Thymus (tissue), 11 donors: ENCODE data around the gene CBX4. TPM values are rescaled to one million over a fixed set of nuclear protein-coding genes. Genes with fewer than 3 reads are reported as not detected.
A peak's percentile ranks its signal among the peaks of the same experiment; 100 is the strongest.

ENCODE experiments used
- DNase-seq, 9 donors: peaks; one replicate each; pipeline ENCODE4 v3.0.0-alpha.2; 2013; ENCODE audit warnings: low spot score in 9 of 9, low read depth in 6 of 9, missing footprints in 1 of 9
- H3K27ac ChIP-seq, 2 donors: one replicate each; pipeline ENCODE4 v1.5.1; 2013; ENCODE audit warnings: control low read depth in 1 of 2, low read depth in 1 of 2, low read length in 1 of 2, mild to moderate bottlenecking in 1 of 2, moderate library complexity in 1 of 2
- H3K27me3 ChIP-seq, 2 donors: one replicate each; pipeline ENCODE4 v1.5.1; 2013; ENCODE audit warnings: low read length in 1 of 2; ENCODE audit not compliant: control insufficient read depth in 2 of 2, insufficient read depth in 1 of 2
- H3K36me3 ChIP-seq, 2 donors: one replicate each; pipeline ENCODE4 v1.5.1; 2013; ENCODE audit warnings: low read length in 1 of 2, mild to moderate bottlenecking in 1 of 2, moderate library complexity in 1 of 2; ENCODE audit not compliant: control insufficient read depth in 2 of 2, insufficient read depth in 2 of 2
- H3K4me1 ChIP-seq, 2 donors: one replicate each; pipeline ENCODE4 v1.5.1; 2013; ENCODE audit warnings: low read length in 2 of 2; ENCODE audit not compliant: control insufficient read depth in 2 of 2, insufficient read depth in 2 of 2
- H3K4me3 ChIP-seq, 2 donors: one replicate each; pipeline ENCODE4 v1.5.1; 2013; ENCODE audit warnings: low read length in 2 of 2, control low read depth in 1 of 2, mild to moderate bottlenecking in 1 of 2
- H3K9me3 ChIP-seq, 2 donors: one replicate each; pipeline ENCODE4 v1.5.1; 2013; ENCODE audit warnings: low read length in 1 of 2, mild to moderate bottlenecking in 1 of 2; ENCODE audit not compliant: control insufficient read depth in 2 of 2, insufficient read depth in 1 of 2
- WGBS: extraction: QIAGEN DNeasy Blood & Tissue Kit; methylation state at CpG from one replicate; pipeline ENCODE4 v1.1.7; 2013; 5-methylcytosine and 5-hydroxymethylcytosine counted together
- polyA plus RNA-seq: library from polyadenylated mRNA; stranded (reverse); fragments of 200-250 nt; gene quantifications from one replicate; pipeline ENCODE4 v1.2.3, GENCODE V29; 2013
- total RNA-seq: library from RNA; stranded (reverse); fragments of 120-200 nt; gene quantifications from one replicate; pipeline ENCODE4 v1.2.4, GENCODE V29; 2013
- donor health status: healthy.

CBX4 gene
- total and polyA plus RNA-seq, 2 donors, result 26.9 to 32.1 TPM

DNA sequence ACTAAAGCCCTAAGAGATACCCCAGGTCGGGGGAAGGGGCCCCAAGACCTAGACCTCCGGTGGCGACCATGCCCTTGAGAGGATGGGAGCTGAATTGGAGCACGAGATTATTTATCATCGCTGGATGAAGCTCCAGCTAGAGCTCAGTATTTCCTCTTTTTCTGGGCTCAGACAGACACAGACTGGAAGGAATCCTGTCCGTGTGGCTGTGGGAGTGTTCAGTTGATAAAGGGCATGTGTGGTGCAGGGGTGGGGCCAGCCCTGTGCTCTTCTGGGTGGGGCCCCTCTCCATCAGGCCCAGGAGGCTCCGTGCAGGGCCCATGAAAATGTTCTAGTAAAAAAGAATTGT is 6.3 kb upstream of the CBX4 start:
- no peak for DNase-seq
- H3K27ac ChIP-seq, result no peak overlapping the region
- H3K4me1 ChIP-seq, result peaks cover 33 to 42% of the 10 kb centered on the region in 2 donors
- no peak overlapping the region for H3K4me3 ChIP-seq
- no peaks in the 10 kb centered on the region for H3K36me3 ChIP-seq
- H3K27me3 ChIP-seq, result peaks cover 65 to 95% of the 10 kb centered on the region in 2 donors
- WGBS, result 3% methylated on average over 7 of the region's 7 CpGs
- peaks cover 0 to 19% of the 10 kb centered on the region in 2 donors for H3K9me3 ChIP-seq

DNA sequence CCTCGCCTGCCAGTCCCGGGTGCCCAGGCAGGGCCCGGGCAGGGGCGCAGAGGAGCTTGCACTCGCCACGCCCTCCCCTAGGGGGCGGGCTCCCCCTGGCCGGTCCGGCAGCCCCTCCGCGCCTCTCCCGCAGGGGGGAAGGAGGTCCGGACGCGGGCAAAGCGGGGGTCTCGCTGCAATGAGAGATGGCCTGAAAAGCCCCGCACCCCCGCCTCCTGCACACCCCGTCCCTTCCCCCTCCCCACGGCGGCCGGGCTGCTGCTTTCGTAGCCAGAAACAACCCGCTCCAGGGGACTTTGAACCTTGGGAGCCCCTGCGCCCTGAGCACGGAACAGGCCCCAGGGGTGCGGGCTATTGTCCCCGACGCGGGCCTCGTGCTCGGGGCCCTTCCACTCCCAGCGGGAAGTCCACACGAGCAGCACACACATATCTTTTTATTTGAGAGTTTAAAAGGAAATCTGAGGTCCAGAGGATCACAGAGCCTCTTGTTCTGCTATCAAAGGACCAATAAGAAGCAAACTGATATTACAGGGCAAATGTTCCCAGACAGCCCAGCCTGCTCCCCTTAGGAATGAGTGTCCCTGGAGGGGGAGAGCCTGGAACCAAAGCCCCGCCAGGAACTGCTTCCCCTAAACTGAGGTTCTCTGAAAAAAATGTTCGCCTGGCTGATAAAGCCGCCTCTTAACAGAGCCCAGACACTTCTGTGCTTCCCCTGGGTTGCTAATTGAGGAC is 5.8 kb upstream of the CBX4 start:
- DNase-seq, result peak in 2 of 9 donors; percentile 44 to 56
- H3K36me3 ChIP-seq, result no peaks in the 10 kb centered on the region
- H3K9me3 ChIP-seq, result peaks cover 0 to 24% of the 10 kb centered on the region in 2 donors
- 3% methylated on average over 38 of the region's 38 CpGs for WGBS
- peaks cover 70 to 99% of the 10 kb centered on the region in 2 donors for H3K27me3 ChIP-seq
- peaks cover 39 to 46% of the 10 kb centered on the region in 2 donors for H3K4me1 ChIP-seq
- peak overlapping the region in 1 of 2 donors; percentile 12 for H3K4me3 ChIP-seq
- no peak overlapping the region for H3K27ac ChIP-seq

DNA sequence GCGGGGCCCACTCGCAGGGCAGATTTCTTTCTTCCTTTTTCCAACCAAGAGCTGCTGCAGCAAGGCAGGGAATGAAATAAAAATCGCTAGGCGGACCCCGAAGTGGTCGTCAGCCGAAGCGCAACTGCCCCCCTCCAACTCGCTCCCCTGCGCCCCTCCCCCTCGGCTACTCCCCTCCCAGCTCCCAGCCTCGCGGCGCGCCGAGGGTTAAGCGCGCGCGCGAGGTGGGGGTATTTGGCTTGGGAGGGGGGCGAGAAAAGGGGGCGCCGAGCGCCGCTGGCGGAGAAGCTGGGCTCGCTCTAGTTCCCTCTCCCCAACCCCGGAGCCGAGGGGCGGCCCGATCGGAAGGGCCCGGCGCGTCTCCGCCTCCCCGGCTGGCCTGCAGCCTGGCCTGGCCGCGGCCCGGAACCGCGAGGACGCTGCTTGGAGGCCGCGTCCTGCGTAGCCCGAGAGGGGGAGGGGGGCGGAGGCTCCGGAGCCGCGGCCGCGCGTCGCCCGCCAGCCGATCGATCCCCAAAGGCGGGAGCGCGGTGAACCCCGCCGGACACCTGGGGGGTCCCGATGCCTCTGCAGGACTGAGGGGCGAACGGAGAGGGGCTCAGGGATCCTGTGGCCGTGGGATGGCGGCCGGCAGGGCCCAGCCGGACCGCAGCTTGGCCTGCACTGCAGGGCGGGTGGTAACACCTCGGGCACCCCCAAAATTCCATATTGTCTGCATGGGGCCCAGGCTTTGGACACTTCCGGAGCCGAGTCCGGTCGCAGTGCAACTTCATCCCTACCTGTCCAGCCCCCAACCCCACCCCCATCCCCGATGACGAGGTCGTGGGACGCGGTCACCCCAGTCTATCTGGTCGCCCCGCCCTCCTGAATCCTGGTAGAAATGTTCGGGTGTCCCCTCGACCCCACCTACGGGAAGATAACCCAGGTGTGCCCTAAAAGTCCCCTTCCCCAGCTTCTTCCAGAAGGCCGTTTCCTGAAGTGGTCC is 4.9 kb upstream of the CBX4 start:
- peak in 1 of 9 donors; percentile 19 for DNase-seq
- Histone ChIP-seq H3K9me3 (peaks cover 0 to 26% of the 10 kb centered on the region in 2 donors), H3K4me1 (peaks cover 39 to 52% of the 10 kb centered on the region in 2 donors), H3K27me3 (peaks cover 75 to 96% of the 10 kb centered on the region in 2 donors), H3K4me3 (peak overlapping the region; percentile 20 to 39), H3K27ac (peak overlapping the region in 1 of 2 donors; percentile 9), H3K36me3 (no peaks in the 10 kb centered on the region)
- WGBS, result 1% methylated on average over 89 of the region's 89 CpGs

DNA sequence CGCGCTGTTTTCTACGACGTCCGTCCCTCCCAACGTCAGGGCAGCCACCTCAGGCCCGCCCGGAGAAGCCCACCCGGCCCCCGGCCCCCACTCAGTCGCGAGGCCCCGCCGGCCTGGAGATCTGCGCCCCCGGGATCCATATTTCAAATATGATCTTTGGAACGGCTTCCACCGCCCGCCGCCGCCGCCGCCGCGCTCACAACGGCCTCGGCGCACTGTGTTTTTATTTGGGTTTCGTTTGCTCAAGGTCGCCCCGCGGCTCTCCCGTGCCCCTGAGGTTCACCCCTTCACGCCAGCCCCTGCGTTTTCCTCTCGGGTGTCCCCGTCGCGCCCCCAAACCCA is 4.2 kb upstream of the CBX4 start:
- H3K27me3 ChIP-seq, result peaks cover 74 to 89% of the 10 kb centered on the region in 2 donors
- DNase-seq, result peak in 1 of 9 donors; percentile 48
- under 1% methylated on average over 39 of the region's 39 CpGs for WGBS
- H3K9me3 ChIP-seq, result peaks cover 0 to 26% of the 10 kb centered on the region in 2 donors
- H3K4me3 ChIP-seq, result peak overlapping the region; percentile 20 to 39
- no peak overlapping the region for H3K27ac ChIP-seq
- H3K36me3 ChIP-seq, result no peaks in the 10 kb centered on the region
- peaks cover 39 to 52% of the 10 kb centered on the region in 2 donors for H3K4me1 ChIP-seq

DNA sequence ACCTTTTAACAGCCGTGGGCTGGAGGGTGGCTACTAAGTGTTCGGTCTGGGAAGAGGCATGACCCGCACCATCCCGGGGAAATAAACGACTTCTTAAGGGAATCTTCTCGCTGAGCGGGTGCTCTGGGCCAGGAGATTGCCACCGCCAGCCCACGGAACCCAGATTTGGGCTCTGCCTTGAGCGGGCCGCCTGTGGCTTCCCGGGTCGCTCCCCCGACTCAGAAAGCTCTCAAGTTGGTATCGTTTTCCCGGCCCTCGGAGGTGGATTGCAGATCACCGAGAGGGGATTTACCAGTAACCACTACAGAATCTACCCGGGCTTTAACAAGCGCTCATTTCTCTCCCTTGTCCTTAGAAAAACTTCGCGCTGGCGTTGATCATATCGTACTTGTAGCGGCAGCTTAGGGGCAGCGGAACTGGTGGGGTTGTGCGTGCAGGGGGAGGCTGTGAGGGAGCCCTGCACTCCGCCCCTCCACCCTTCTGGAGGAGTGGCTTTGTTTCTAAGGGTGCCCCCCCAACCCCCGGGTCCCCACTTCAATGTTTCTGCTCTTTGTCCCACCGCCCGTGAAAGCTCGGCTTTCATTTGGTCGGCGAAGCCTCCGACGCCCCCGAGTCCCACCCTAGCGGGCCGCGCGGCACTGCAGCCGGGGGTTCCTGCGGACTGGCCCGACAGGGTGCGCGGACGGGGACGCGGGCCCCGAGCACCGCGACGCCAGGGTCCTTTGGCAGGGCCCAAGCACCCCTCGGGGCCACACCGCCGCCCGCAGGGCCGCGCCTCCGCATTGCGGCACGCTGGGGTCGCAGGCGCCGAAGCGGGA is 3.6 kb upstream of the CBX4 start:
- Histone ChIP-seq H3K27ac (peak overlapping the region in 1 of 2 donors; percentile 58), H3K36me3 (no peaks in the 10 kb centered on the region), H3K4me1 (peaks cover 39 to 52% of the 10 kb centered on the region in 2 donors), H3K9me3 (peaks cover 0 to 26% of the 10 kb centered on the region in 2 donors), H3K27me3 (peaks cover 71 to 84% of the 10 kb centered on the region in 2 donors), H3K4me3 (peak overlapping the region in 1 of 2 donors; percentile 39)
- DNase-seq, result peak in 2 of 9 donors; percentile 38 to 71
- WGBS, result 2% methylated on average over 66 of the region's 66 CpGs

DNA sequence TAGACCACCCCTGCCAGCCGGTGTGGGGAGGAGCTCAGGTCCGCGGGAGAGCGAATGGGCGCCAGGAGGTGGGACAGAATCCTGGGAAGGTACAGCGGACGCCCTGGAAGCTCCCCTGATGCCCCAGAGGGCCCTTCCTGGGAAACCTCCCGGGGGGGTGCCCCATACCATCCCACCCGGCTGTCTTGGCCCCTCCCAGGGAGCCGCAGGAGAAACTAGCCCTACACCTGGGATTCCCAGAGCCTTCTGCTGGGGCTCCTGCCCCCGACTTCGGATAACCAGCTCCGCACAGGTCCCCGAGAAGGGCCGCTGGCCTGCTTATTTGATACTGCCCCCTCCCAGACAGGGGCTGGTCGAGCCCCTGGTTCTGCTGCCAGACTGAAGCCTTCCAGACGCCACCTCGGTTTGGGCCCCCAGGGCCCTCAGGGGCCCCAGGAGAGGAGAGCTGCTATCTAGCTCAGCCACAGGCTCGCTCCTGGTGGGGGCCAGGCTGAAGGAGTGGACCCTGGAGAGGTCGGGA is 3.0 kb upstream of the CBX4 start:
- H3K27ac ChIP-seq, result peak overlapping the region in 1 of 2 donors; percentile 58
- peaks cover 0 to 26% of the 10 kb centered on the region in 2 donors for H3K9me3 ChIP-seq
- peaks cover 40 to 58% of the 10 kb centered on the region in 2 donors for H3K4me1 ChIP-seq
- peaks cover 0 to 2% of the 10 kb centered on the region in 2 donors for H3K36me3 ChIP-seq
- DNase-seq, result no peak
- 7% methylated on average over 20 of the region's 20 CpGs for WGBS
- peaks cover 69 to 78% of the 10 kb centered on the region in 2 donors for H3K27me3 ChIP-seq
- peak overlapping the region in 1 of 2 donors; percentile 2 for H3K4me3 ChIP-seq

DNA sequence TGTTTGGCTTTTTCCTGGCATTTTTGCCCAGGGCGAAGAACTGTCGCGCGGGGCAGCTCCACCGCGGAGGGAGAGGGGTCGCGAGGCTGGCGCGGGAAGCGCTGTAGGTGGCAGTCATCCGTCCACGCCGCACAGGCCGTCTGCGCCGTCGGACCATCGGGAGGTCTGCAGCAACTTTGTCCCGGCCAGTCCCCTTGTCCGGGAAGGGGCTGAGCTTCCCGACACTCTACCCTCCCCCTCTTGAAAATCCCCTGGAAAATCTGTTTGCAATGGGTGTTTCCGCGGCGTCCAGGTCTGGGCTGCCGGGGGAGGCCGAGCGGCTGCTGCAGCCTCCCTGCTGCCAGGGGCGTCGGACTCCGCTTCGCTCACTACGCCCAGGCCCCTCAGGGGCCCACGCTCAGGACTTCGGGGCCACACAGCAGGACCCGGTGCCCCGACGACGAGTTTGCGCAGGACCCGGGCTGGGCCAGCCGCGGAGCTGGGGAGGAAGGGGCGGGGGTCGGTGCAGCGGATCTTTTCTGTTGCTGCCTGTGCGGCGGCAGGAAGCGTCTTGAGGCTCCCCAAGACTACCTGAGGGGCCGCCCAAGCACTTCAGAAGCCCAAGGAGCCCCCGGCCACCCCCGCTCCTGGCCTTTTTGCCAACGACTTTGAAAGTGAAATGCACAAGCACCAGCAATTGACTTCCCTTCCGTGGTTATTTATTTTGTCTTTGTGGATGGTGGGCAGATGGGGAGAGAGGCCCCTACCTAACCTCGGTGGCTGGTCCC is 2.3 kb upstream of the CBX4 start:
- H3K9me3 ChIP-seq, result peaks cover 0 to 32% of the 10 kb centered on the region in 2 donors
- H3K36me3 ChIP-seq, result peaks cover 0 to 3% of the 10 kb centered on the region in 2 donors
- peak overlapping the region in 1 of 2 donors; percentile 66 for H3K27ac ChIP-seq
- peak overlapping the region in 1 of 2 donors; percentile 19 for H3K4me3 ChIP-seq
- DNase-seq, result peak in 3 of 9 donors; percentile 37 to 73 (median 43)
- H3K4me1 ChIP-seq, result peaks cover 46 to 64% of the 10 kb centered on the region in 2 donors
- H3K27me3 ChIP-seq, result peaks cover 68 to 71% of the 10 kb centered on the region in 2 donors
- 4% methylated on average over 55 of the region's 55 CpGs for WGBS

DNA sequence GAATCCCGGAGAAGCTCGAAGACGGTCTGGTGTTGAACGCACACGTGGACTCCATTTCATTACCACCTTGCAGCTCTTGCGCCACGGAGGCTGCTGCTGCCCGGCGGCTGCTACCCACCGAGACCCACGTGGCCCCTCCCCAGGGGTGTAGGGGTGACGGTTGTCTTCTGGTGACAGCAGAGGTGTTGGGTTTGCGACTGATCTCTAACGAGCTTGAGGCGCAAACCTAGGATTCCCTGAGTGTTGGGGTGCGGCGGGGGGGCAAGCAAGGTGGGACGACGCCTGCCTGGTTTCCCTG is 1.7 kb upstream of the CBX4 start:
- Histone ChIP-seq H3K4me1 (peaks cover 52 to 70% of the 10 kb centered on the region in 2 donors), H3K36me3 (peaks cover 0 to 8% of the 10 kb centered on the region in 2 donors), H3K9me3 (peaks cover 0 to 34% of the 10 kb centered on the region in 2 donors), H3K27me3 (peaks cover 63 to 65% of the 10 kb centered on the region in 2 donors), H3K4me3 (peak overlapping the region in 1 of 2 donors; percentile 19), H3K27ac (no peak overlapping the region)
- no peak for DNase-seq
- 2% methylated on average over 19 of the region's 19 CpGs for WGBS
